CD4-positive, alpha-beta T cell treated with Interleukin-10 for 1 hour (primary cell): ENCODE data around the gene INPP5A.
"Not testable (repeated sequence)": the region's sequence is repeated elsewhere in the genome, so short reads cannot be mapped to it uniquely, and the experiment has no call there.

Source experiments
- DNase-seq: peaks from one replicate; pipeline ENCODE4 v3.0.0-alpha.2; 2020

The INPP5A gene

DNA sequence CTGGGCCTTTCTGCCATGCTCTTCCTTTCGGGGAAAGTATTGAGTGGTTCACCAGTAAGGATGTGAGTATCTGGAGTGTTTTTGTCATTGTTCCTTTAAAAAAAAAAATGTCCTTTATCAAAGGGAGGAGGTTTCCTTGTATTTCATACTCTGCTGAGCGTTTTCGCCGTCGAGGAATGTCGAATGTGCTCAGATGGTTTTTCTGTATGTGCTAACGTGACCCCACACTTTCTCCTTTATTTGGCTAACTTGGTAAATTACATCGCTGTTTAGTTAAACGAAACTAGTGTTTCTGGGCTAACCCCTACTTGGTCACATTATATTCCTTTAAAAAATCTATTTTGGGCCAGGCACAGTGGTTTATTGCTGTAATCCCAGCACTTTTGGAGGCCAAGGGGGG is 45.9 kb downstream of the INPP5A start:
- DNase-seq: no peak

DNA sequence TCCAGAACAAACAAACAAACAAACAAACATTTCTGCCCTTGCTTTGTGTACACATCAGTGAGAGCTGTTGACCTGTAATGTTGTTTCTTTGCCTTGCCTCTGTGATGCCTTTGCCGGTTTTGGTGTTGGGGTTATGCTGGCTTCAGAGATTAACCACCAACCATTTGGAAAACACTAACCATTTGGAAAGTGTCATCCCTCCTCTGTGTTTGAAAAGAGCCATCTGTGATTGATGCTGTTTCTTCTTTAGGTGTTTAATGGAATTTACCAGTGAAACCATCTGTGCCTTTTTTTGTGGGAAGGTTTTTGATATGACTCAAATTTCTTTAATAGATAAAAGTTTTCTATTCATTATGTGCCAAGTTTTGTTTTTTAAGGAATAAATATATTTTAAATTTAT is 46.5 kb downstream of the INPP5A start:
- no peak for DNase-seq

DNA sequence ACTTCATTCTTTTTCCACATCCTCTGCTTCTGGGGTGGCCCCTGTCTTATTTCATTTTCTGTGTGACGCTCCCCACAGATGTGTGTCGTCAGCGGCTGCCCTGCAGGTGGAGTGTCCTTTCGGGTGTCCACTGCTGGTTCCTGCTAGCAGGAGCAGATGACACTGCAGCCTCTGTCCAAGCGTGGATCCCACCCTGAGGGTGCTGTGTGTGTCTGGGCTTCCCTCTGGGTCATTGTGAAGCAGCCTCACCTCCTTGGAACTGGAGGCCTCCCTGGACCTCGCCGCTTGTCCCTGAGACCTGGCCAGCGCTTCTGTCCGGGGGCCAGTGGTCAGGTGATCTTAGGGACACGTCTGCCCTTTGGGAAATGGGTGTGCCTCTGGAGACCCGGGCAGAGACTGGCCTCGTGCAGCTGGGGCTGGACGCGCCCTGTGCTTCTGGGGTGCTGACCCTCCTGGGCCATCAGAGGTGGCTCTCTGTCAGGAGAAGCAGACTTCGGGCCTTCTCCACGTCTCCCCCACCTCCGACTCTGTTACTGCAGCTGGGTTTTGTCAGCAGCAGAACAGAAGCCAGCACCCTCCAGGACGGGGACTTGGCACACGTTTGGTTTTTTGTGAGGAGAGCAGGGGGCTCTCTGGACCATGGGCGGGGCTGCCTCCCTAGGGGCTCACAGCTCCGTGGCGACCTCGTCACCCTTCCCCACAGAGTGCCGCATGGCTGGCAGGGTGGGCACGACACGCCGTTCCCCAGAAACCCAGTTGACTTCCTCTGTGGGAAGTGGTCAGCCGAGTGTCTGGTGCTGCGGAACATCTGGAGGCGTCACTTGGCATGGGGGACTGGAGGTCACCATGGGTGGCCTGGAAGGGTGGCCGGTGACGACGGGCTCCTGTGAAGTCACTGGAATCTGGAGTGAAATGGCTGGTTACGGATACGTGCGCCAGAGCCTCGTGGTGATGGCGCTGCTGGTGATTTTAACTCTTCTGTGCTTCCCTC is 48.4 kb downstream of the INPP5A start:
- no peak for DNase-seq

DNA sequence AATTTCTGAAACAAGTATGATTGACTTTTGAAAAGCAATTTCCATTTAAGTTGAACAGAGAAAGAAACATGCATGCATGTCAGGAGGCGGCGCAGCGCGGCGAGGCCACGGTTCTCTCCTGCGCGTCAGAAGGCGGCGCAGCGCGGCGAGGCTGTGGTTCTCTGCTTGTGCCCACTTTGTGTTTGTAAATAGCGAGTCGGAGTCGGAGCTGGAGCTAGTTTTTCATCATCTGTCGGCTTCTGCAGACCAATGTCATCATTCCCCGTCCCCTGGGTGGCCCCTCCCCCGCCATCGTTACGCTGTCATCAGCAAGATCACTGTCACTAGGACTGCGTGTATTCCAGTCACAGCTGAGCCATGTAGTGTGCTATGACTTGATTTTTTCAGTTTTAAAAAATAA is 49.2 kb downstream of the INPP5A start:
- no peak for DNase-seq

DNA sequence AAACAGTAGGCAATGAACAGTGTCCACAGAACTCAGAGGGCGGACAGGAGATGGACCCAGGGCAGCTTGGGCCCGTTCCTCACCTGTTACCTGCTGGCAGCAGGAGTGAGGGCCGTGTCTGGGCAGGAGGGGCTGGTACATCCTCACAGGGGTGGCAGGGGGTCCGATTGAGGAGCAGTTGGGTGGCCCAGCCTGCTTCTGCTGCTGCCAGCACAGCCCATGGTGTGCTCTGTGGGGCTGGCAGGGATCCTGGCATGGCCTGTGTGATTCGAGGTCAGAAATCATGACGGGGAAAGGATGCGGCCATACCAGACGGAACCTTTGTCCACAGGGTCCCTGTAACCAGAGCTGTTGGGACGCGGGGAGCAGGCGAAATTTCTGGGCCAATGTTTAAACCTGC is 49.6 kb downstream of the INPP5A start:
- DNase-seq: no peak

DNA sequence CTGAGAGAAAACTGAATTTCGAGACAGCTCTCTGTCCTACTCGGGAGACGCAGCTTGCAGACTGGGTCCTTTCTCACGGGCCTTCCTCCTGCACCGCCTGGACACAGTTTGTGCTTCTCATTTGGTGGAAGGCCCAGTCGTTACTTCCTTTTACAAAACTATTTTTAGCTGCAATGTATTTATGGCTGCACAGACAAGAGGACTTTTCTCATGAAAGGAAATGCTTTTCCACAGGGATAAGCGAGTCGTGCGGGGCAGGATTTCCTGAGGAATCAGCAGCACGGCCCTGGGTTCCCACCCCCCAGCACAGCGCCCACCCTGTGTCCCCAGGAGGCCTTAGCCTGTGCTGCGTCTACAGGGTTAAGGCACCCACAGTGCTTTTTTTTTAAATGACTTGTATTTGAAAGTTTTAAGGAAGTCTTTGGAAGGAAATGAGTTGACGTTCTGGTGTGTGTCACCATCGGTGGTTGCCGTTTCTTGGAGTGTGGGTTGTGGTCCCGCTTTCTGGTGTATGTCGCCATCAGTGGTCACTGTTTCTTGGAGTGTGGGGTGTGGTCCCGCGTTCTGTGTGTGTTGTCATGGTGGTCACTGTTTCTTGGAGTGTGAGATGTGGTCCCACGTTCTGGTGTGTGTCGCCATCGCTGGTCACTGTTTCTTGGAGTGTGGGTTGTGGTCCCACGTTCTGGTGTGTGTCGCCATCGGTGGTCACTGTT is 50.9 kb downstream of the INPP5A start:
- no peak for DNase-seq

DNA sequence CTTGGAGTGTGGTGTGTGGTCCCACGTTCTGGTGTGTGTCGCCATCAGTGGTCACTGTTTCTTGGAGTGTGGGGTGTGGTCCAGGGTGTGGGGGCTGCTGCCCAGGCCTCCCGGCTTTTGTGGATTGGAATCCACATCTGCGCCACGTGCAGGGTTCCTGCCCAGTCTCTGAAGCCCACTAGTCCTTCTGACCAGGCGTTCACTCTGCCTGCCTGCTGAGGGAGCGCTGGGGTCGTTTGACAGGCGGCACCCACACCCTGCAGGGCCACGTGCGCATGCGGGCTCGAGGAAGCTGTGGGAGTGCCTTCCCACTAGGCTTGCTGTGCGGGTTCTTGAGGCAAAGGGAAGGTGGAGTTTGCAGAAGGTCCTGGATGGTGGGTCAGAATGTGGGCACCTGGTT is 51.4 kb downstream of the INPP5A start:
- no peak for DNase-seq

DNA sequence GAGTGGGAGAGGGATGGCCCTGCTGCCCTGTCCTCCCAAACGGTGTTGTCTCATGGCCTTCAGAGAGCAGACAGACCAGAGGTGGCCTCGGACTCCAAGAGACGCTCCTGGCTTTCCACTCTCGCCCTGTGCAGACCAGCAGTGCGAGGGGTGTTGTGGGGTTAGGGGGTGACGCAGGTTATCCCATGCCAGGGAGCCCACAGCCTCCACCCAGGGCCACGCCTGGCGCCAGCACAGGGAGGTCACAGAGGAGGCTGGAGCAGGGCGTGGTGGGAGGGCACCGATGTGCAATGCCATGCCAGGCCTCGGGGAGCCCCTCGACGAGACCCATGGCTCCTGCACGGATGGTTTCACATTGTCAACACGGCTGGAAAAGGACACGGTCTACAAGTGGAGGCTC is 52.1 kb downstream of the INPP5A start:
- DNase-seq: no peak

DNA sequence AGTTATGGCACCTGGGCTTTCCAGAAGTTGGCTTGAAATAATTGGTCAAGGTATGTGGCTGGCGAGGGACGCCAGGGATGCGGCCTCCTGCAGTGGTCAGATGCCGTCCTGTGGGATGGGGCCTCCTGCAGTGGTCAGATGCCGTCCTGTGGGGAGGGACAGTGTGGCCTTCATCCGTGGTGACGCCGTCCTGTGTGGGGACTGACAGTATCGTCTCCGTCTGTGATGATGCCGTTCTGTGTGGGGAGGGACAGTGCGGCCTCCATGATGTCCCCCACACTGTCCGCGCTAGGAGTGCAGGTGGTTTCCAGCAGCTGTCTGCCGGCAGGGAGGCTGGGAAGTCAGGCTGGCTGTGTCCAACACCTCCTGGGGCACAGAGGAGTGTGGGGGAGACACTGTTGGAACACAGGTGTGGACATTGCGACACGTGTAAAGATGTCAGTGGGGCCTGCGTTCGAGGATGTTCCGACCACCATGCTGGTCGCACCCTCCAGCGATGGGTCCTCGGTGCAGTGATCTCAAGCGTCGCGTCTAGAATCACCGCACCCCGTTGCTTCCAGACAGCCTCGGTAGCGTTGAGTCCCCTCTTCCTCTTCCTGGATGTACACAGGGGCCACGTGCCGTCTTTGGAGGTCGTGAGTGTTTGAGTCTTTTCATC is 52.6 kb downstream of the INPP5A start:
- DNase-seq: no peak

DNA sequence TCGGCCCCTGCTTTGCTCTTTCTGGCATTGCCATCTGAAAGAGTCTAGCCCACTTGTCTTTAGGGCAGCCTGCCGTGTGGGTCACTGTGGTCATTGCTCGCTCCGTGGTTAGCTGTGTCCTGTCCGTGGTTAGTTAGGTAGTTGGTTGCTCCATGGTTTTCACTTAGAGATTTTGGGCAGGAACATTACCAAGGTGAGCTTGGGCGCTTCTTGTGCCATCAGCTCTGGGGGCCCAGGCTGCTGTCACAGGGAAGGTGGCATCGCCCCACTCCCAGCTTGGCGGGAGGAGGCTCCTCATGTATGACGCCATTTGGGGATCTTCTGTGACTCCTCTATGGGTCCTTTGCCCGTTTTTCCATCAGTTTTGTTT is 53.1 kb downstream of the INPP5A start:
- DNase-seq: no peak

DNA sequence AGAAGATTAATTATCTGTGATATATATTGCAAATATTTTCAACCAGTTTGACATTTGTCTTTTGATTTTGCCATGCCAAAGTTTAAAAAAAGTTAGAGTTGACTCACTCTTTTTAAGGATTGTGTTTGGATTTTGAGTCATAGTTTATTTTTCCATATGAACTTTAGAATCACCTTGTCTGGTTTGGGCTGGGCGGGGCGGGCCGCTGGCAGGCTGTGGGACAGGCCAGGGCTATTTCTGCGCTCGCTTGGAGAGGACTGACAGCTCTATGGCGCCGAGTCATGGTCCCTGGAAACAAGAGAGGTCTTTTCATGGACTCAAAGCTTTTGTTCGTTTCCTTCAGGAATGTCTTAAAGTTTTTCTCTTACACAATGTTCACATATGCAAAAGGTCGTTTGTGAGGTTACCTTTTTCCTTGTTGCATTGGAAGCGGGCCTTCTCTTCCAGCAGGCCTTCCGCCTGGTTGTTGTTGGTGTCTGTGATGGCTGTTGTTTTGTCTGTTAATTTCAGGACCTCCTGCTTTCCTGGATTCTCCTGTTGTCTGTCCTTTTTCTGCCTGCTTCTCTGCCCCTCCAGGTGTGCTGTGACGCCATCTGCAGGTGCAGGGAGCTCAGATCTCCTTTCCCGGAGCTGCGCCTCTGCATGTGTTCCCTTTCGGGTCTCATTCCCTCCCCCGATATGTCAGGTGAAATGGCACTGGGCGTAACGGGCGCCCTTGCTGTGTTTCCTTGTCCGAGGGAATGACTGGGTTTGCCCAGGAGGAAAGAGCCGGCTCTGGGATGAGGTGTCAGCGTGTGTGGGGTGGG is 53.8 kb downstream of the INPP5A start:
- DNase-seq: no peak

DNA sequence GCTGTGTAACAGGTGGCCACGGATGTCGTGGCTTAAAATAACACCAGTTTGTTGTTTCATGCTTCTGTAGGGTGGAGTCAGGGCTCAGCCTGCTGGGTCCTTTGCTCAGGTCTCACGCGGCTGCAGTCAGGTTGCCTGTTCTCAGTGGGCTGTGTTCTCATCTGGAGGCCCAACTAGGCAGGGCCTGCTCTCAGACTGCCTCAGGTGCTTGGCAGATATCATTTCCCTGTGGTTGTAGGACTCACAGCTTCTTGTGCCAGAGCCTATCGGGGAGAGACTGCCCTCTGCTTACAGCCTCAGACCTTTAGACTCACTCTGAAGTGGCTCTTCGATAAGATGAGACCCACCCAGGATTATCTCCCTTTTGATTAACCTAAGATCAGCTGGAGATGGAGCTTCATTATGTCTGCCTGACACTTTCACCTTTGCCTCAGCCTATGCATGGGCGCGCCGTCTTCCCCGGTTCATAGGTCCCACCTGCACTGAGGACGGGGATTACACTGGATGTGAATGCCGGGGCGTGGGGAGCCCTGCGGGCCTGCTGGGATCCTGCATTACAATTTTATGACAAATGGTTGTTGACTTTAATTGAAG is 55.3 kb downstream of the INPP5A start:
- DNase-seq: no peak

DNA sequence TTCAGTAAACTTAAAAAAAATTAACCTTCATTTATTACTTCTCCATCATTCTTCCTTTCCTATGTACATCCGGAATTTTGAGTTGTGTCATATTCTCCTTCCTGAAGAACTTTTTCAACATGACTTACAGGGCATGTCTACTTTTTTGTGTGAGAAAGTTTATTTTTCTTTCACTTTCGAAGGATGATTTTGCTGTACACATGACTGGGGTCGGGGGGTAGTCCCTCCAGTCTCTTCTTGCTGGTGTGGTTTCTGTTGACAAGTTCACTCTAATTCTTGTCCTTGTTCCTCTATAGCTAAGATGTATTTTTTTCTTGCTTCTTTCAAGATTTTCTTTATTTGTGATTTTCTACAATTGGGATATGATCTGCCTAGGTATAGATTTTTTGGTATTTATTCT is 55.8 kb downstream of the INPP5A start:
- peak; percentile 21 for DNase-seq

DNA sequence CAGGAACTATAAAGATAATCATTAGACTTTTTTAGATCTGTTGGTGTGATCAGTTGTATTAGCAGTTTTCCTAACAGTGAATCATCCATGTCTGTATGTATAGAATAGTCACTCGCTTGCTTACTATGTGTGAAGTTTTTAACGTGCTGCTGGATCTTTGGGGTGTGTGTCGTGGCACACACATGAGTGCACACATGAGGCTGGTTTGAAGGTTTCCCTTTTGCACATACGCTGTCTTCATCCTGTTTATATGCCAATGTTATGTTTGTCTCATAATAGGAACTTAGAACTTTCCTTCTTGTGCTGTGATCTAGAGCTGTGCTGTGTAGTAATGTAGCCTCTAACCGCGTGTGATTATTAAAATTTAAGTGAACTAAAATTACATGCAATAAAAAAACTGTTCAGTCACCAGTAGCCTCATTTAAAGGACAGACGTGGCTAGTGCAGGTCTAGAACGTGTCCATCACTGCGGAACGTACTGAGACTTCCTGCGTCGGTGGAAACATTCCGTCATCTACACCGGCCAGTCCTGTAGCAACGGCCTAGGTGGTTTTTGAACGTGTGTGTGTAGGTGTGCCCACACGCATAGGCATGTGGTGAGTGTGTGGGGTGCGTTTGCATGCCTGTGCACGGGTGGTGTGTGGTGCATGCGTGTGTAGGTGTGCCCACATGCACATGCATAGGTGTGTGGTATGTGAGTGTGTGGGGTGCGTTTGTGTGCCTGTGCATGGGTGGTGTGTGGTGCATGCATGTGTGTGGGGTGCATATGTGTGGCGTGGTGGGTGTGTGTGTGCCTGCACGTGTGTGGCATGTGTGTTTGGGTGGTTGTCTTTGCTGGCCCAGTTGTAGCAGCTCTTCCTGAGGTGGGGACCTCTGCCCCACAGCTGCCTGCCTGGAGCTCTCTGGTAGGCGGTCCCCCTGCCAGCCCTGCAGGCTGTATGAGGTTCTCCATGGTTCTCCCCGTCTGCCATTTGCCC is 56.6 kb downstream of the INPP5A start:
- no peak for DNase-seq

DNA sequence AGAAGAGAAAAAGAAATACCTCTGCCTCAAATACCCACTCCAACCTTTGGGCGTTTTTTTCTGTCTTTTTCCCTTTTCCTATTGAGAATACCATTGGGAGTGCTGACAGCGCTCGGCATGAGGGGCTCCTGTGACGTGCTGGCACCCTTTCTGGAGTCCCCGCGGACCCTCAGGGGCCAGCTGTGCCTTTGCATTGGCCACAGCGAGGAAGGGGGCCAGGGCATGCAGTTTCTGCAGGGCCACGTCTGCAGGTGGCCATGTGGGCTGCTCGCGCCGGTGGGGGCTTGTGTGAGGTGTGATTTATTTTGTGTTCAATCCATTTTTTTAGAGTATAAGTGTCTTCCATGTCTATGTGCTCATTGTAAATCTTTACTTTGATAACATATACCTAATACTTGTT is 57.4 kb downstream of the INPP5A start:
- no peak for DNase-seq

DNA sequence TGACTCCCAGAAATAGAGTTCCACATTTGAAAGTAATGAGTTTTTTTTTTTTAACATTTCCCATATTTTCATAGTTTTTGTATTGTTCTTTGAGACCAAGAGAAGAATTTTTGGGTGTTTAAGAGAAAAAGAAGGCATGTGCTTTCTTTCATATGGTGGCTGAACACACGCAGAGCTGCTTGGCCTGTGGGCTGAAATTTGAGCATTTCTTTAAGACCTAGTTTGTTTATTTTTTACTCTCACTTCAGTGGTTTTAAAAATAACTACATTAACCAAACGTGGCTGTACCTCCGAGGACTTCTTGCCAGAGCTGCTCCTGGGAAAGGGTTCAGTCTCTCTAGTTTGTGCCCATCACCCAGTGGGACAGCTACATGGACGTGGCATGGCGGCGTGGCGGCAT is 58.3 kb downstream of the INPP5A start:
- no peak for DNase-seq

DNA sequence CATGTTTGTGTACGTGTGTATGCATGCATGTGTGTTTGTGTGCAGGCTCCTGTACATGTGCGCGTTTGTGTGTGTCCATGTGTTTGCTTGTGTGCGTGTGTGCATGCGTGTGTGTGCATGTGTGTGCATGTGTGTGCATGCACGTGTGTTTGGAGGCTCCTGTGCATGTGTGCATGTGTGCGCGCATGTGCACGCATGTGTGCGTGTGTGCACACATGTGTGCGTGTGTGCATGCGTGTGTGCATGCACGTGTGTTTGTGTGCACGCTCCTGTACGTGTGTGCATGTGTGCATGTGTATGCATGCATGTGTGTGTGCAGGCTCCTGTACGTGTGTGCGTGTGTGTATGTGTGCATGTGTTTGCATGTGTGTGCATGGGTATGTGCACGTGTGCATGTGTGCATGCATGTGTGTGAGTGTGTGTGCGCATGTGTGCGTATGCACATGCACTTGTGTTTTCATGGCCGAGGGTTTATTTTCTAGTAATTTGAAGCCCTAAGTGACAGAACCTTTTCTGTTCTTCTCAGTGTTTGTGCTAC is 59.2 kb downstream of the INPP5A start:
- no peak for DNase-seq

DNA sequence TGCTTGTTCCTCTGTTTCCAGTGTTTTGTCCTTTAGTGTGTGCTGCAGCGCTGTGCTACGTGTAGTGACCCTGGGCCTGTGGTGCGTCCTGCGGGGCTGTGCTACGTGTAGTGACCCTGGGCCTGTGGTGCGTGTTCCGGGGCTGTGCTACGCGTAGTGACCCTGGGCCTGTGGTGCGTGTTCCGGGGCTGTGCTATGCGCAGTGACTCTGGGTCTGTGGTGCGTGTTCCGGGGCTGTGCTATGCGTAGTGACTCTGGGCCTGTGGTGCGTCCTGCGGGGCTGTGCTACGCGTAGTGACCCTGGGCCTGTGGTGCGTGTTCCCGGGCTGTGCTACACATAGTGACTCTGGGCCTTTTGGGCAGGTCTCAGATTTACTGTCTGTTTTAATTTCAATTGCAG is 60.1 kb downstream of the INPP5A start:
- no peak for DNase-seq

DNA sequence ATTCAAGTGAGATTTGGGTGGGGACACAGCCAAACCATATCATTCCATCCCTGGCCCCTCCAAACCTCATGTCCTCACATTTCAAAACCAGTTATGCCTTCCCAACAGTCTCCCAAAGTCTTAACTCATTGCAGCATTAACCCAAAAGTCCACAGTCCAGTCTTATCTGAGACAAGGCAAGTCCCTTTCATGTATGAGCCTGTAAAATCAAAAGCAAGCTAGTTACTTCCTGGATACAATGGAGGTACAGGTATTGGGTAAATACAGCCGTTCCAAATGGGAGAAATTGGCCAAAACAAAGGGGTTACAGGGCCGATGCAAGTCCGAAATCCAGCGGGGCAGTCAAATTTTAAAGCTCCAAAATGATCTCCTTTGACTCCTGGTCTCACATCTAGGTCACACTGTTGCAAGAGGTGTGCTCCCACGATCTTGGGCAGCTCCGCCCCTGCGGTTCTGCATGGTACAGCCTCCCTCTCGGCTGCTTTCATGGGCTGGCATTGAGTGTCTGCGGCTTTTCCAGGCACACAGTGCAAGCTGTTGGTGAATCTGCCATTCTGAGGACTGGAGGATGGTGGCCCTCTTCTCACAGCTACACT is 61.5 kb downstream of the INPP5A start:
- DNase-seq: not testable (repeated sequence)

DNA sequence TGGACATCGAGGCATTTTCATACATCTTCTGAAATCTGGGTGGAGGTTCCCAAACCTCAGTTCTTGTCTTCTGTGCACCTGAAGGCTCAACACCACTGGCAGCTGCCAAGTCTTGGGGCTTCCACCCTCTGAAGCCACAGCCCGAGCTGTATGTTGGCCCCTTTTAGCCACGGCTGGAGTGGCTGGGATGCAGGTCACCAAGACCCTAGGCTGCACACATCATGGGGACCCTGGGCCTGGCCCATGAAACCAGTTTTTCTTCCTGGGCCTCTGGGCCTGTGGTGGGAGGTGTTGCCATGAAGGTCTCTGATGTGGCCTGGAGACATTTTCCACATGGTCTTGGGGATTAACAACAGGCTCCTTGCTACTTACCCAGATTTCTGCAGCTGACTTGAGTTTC is 62.1 kb downstream of the INPP5A start:
- DNase-seq: no peak

DNA sequence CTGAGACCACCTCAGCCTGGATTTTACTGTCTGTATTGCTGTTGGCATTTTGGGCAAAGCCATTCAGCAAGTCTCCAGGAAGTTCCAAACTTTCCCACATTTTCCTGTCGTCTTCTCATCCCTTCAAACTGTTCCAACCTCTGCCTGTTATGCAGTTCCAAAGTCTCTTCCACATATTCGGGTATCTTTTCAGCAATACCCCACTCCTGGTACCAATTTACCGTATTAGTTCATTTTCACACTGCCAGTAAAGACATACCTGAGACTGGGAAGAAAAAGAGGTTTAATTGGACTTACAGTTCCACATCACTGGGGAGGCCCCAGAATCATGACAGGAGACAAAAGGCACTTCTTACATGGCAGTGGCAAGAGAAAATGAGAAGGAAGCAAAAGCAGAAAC is 62.8 kb downstream of the INPP5A start:
- no peak for DNase-seq
